MCF 10A (cell line): Measurements from ENCODE around the gene CEPT1. TPM values are rescaled to one million over a fixed set of nuclear protein-coding genes. Genes with fewer than 3 reads are reported as not detected.

ENCODE experiments used
- total RNA-seq: library from RNA; stranded (reverse); gene quantifications from 2 replicates; pipeline ENCODE4 v1.2.3, GENCODE V29; 2022

Gene CEPT1
- total RNA-seq, 1 experiment from 2014 or later: 45.0 TPM

Other genes with a start within 250 kb of the CEPT1 start
- 8.5 and 9.5 TPM in 2 replicates for gene LRIF1, start 176.3 kb upstream of the CEPT1 start, total RNA-seq
- 30.5 and 32.1 TPM in 2 replicates for gene DRAM2, start 130 bp upstream of the CEPT1 start, total RNA-seq
- gene DENND2D, start 60.4 kb downstream of the CEPT1 start, total RNA-seq: 3.9 and 6.0 TPM in 2 replicates
- 1.4 and 2.1 TPM in 2 replicates for gene CHI3L2, start 87.5 kb downstream of the CEPT1 start, total RNA-seq
- not detected in 2 replicates for gene CHIA, start 150.6 kb downstream of the CEPT1 start, total RNA-seq